Panc1 (cell line): Measurements from ENCODE around the gene JMY. TPM values are rescaled to one million over a fixed set of nuclear protein-coding genes. Genes with fewer than 3 reads are reported as not detected.
A peak's percentile ranks its signal among the peaks of the same experiment; 100 is the strongest.

Source experiments
- ATAC-seq: fragments of 200-7000 bp; cut with Tn5 transposase; 2 replicates; pipeline ENCODE4 v1.9.1; 2020; ENCODE audit warnings: mild to moderate bottlenecking, moderate library complexity
- BruUV-seq: library from RNA; stranded (reverse); fragments of 400-500 nt; replicated peaks from 2 replicates; lab custom pipeline; 2021; lab: Mats Ljungman, UMichigan
- CTCF ChIA-PET: fragments of 300-600 bp; sonication (Branson Sonifier 250); formaldehyde crosslinking; loops from one replicate; lab custom pipeline; 2022; ENCODE audit warnings: antibody characterized with exemption; lab: Charles Lee
- POLR2A ChIA-PET: fragments of 300-600 bp; sonication (Branson Sonifier 250); formaldehyde crosslinking; loops from one replicate; lab custom pipeline; 2022; ENCODE audit warnings: antibody characterized with exemption; lab: Charles Lee
- DNase-seq: peaks from one replicate; pipeline ENCODE4 v3.0.0-alpha.2; 2010; ENCODE audit warnings: low read depth, low spot score
- H3K27ac ChIP-seq: 2 replicates; pipeline ENCODE4 v1.5.1; 2011; ENCODE audit warnings: mild to moderate bottlenecking, low read length, inconsistent platforms
- H3K27me3 ChIP-seq: fragments of 200-500 bp; sonication (Bioruptor generic); 2 replicates; pipeline ENCODE4 v1.6.0; 2014; ENCODE audit warnings: low read length, inconsistent platforms; ENCODE audit not compliant: control insufficient read depth, insufficient read depth
- H3K36me3 ChIP-seq: fragments of 200-500 bp; sonication (Bioruptor generic); 2 replicates; pipeline ENCODE4 v1.5.1; 2014; ENCODE audit warnings: inconsistent platforms, mild to moderate bottlenecking, low read length, moderate library complexity; ENCODE audit not compliant: control insufficient read depth, insufficient read depth
- H3K4me1 ChIP-seq: 2 replicates; pipeline ENCODE4 v1.5.1; 2011; ENCODE audit warnings: inconsistent platforms, mild to moderate bottlenecking, low read length, moderate library complexity; ENCODE audit not compliant: control insufficient read depth, insufficient read depth
- H3K4me3 ChIP-seq, 2 experiments: 2 replicates each; pipeline ENCODE4 v1.5.1; 2011 to 2012; ENCODE audit warnings: low read depth in 2 of 2, low read length in 2 of 2, mild to moderate bottlenecking in 2 of 2, inconsistent platforms in 1 of 2, moderate library complexity in 1 of 2
- H3K9me3 ChIP-seq: fragments of 200-500 bp; sonication (Bioruptor generic); 2 replicates; pipeline ENCODE4 v1.5.1; 2014; ENCODE audit warnings: low read depth, mild to moderate bottlenecking, inconsistent platforms, low read length, moderate library complexity; ENCODE audit not compliant: control insufficient read depth, insufficient read depth
- CTCF ChIP-seq: fragments of 450-650 bp; IDR thresholded peaks from 2 replicates; pipeline ENCODE4 v1.5.1; 2017; ENCODE audit warnings: mild to moderate bottlenecking
- POLR2AphosphoS5 ChIP-seq: IDR thresholded peaks from 2 replicates; pipeline ENCODE4 v1.6.1; 2012; ENCODE audit warnings: mild to moderate bottlenecking, low read depth, low read length, moderate library complexity
- REST ChIP-seq, 2 experiments: IDR thresholded peaks; 2 replicates each; pipeline ENCODE4 v1.6.1; 2011 to 2012; ENCODE audit warnings: low read depth in 2 of 2, control low read depth in 1 of 2, low read length in 1 of 2, mild to moderate bottlenecking in 1 of 2, moderate library complexity in 1 of 2; ENCODE audit not compliant: insufficient read depth in 1 of 2
- SIN3A ChIP-seq: IDR thresholded peaks from 2 replicates; pipeline ENCODE4 v1.6.1; 2012; ENCODE audit warnings: low read depth, mild to moderate bottlenecking, low read length, moderate library complexity, borderline replicate concordance; ENCODE audit not compliant: insufficient read depth
- TCF7L2 ChIP-seq: IDR thresholded peaks from 2 replicates; pipeline ENCODE4 v1.6.1; 2011; ENCODE audit warnings: mild to moderate bottlenecking, low read depth, low read length, inconsistent platforms
- in situ Hi-C: cut with HindIII; loops from 2 replicates; pipeline ENCODE4 v1.10.0; 2016; ENCODE audit warnings: low sequenced_read_pairs, low pct_unique_long_range_greater_than_20kb
- intact Hi-C: fragments of 100-400 bp; cut with micrococcal nuclease; formaldehyde crosslinking; loops from one replicate; pipeline ENCODE4 v1.10.0; 2022; ENCODE audit not compliant: unreplicated experiment
- total RNA-seq: library from RNA; stranded (reverse); gene quantifications from one replicate; pipeline ENCODE4 v1.2.1, GENCODE V29; 2021; ENCODE audit not compliant: unreplicated experiment

JMY gene
- total RNA-seq, 1 experiment from 2014 or later = 6.1 TPM

GRCh38 chr5:79236362-79236969, 535 bp downstream of the JMY start:
- intact Hi-C loops = no loop called here
- Histone ChIP-seq H3K27me3 (no peaks in the 10 kb centered on the region), H3K36me3 (peaks cover 5% of the 10 kb centered on the region), H3K9me3 (no peaks in the 10 kb centered on the region), H3K4me3 (peak overlapping the region; percentile 76 to 84), H3K4me1 (peaks cover 9% of the 10 kb centered on the region), H3K27ac (peak overlapping the region; percentile 77; the same call in 1 of the 2 replicates)
- ATAC-seq (peak; percentile 51), DNase-seq (no peak)
- in situ Hi-C loops = no loop called here
- ChIA-PET CTCF (no interaction called here), POLR2A (interaction anchor here (0.5 to 0.6 kb wide), 2 partner anchors 236 to 239 kb away, joined by 3 read pairs; no protein-coding TSS in a partner anchor)
- TF ChIP-seq CTCF = no peak
- no peak for TF ChIP-seq POLR2AphosphoS5
- BruUV-seq = no TSS peak

GRCh38 chr5:79236970-79237739, 1.2 kb downstream of the JMY start:
- TF ChIP-seq SIN3A = 0 out of 2 replicates have a peak, but pooled peaks have one; percentile 58
- TF ChIP-seq TCF7L2 = no peak

GRCh38 chr5:79237740-79238560, 2.0 kb downstream of the JMY start:
- H3K4me1 ChIP-seq = peaks cover 12% of the 10 kb centered on the region
- CTCF ChIA-PET = interaction anchor here (0.6 kb wide), 2 partner anchors 49 to 105 kb away, joined by 8 to 12 read pairs; no protein-coding TSS in a partner anchor
- H3K27ac ChIP-seq = peak overlapping the region; percentile 77
- no peaks in the 10 kb centered on the region for H3K9me3 ChIP-seq
- H3K36me3 ChIP-seq = peaks cover 5% of the 10 kb centered on the region
- intact Hi-C loops = no loop called here
- BruUV-seq = no TSS peak
- peak overlapping the region; percentile 76 to 84 for H3K4me3 ChIP-seq
- in situ Hi-C loops = no loop called here
- no peak for TF ChIP-seq SIN3A
- TF ChIP-seq TCF7L2 = no peak
- TF ChIP-seq CTCF = no peak
- TF ChIP-seq REST (IDR thresholded peaks at IDR 0.05; ENCODE audit: insufficient read depth in 1 of 2, low read depth in 2 of 2, low read length in 1 of 2) = no peak
- no peak for TF ChIP-seq POLR2AphosphoS5
- no peaks in the 10 kb centered on the region for H3K27me3 ChIP-seq
- DNase-seq (no peak), ATAC-seq (peak; percentile 6; the same call in 1 of the 2 replicates)
- POLR2A ChIA-PET = interaction anchor here (0.6 kb wide), 1 partner anchor 641 kb away, joined by 4 read pairs; no protein-coding TSS in a partner anchor

More at GRCh38 chr5:79236970-79237739, 1.2 kb downstream of the JMY start:
- intact Hi-C loops (no loop called here), in situ Hi-C loops (no loop called here)
- Histone ChIP-seq H3K4me1 (peaks cover 12% of the 10 kb centered on the region), H3K27ac (peak overlapping the region; percentile 77), H3K36me3 (peaks cover 5% of the 10 kb centered on the region), H3K27me3 (no peaks in the 10 kb centered on the region), H3K4me3 (peak overlapping the region; percentile 76 to 84), H3K9me3 (no peaks in the 10 kb centered on the region)
- BruUV-seq = no TSS peak
- POLR2A ChIA-PET = interaction anchor here (0.5 to 0.6 kb wide), 3 partner anchors 235 to 640 kb away, joined by 3 to 4 read pairs (median 3); no protein-coding TSS in a partner anchor
- ATAC-seq (peak; percentile 73), DNase-seq (no peak)
- CTCF ChIA-PET = no interaction called here
